GM21526 (cell line): ENCODE results near the gene TMEM272.

Source experiments
- ATAC-seq: cut with Tn5 transposase; IDR thresholded peaks from one replicate; pipeline ENCODE4 v1.9.1; 2021; ENCODE audit warnings: moderate library complexity; ENCODE audit not compliant: unreplicated experiment, low FRiP score

Gene TMEM272

DNA sequence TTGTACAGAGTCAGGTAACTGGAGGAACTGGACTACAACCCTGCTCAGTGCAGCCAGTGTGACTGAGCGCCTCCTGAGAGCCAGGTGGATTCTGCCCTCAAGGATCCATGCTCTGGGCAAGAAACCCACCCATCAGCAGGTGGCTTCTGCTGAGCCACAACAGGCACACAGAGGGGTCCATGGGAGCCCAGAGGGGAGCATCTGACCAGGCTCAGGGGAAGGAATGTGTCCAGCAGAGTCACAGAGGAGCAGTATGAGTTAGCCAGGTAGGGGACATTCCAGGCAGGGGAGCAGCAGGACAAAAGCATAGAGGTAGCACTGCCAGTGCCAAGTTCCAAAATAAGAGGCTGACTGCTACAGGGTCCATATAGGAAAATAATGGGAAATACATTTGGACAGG lies 60.9 kb downstream of the TMEM272 start:
- no peak for ATAC-seq

- ATAC-seq, result no peak
Measured at GRCh38 chr13:51783428-51784094, 61.4 kb downstream of the TMEM272 start.

GRCh38 chr13:51782026-51782710 lies 62.8 kb downstream of the TMEM272 start:
- ATAC-seq, result no peak

DNA sequence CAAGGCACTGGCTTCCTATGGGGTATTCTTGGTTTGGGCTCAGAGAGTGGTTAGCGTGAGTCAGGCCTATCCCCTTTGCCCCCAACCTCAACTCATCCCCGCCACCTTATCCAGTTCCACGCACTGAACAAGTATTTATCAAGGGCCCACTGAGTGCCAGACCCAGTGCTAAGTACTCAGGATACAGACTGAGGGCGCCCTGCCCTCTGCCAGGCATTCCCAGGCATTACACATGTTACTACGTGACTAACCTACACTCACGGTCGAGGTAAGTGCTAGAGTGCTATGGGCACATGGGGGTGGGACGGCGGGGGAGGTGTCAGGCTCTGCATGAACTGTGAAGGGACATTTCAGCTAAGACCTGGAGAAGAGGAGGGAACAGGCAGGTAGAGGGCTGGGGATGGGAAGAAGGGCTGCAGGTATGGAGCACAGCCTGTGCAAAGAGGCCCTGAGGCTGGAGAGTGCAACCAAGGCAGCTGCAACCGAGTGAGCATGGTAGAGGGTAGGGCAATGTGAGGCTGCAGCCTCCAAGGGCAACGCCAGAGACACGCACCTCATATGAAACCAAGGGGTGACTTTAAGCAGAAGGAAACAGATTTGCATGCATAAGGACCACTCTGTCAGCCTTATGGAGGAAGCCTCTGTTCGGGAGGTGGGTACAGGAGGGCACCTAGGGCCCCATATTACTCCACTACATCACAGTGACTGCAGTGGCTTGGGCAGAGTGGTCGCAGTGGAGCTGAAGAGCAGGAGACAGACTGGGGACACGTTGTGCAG lies 63.5 kb downstream of the TMEM272 start:
- no peak for ATAC-seq

DNA sequence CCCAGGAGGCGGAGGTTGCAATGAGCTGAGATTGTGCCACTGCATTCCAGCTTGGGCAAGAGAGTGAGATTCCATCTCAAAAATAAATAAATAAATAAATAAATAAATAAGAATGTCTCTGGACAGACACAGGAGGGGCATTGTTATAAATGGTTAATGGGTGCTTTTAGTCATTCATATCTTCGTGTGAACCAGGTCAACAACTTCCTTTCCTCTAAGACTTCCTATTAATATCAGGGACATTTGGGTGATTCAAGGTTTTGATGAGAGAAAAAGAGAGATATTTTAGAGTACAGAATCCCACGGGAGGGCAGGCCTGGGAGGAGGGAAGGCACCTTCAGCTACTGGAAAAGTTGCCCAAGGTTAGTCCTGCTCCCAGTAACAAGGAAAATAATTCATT lies 64.9 kb downstream of the TMEM272 start:
- no peak for ATAC-seq

- ATAC-seq, result no peak
Measured at GRCh38 chr13:51778392-51778791, 66.6 kb downstream of the TMEM272 start.

- ATAC-seq, result no peak
Measured at GRCh38 chr13:51777921-51778320, 67.1 kb downstream of the TMEM272 start.

- ATAC-seq, result no peak
Measured at GRCh38 chr13:51776179-51776578, 68.8 kb downstream of the TMEM272 start.

- no peak for ATAC-seq
Measured at GRCh38 chr13:51773515-51773914, 71.5 kb downstream of the TMEM272 start.

DNA sequence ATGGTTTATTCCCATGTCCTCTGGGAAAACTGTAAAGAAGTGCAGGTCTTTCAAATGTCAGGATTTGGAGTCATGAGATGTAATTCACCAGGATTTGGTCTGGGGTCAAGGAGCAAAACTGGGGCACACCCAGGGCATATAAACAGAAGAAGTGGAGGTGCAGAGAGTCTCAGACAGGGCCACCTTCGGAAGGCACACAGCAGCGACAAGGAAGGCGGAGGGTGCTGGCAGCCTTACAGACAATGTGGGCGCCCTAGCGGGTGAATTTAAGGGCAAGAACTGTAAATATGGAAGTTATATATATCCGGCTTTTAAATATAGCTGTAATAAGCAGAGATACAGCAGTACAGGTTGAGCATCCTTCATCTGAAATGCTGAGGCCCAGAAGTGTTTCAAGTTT lies 72.2 kb downstream of the TMEM272 start:
- no peak for ATAC-seq

DNA sequence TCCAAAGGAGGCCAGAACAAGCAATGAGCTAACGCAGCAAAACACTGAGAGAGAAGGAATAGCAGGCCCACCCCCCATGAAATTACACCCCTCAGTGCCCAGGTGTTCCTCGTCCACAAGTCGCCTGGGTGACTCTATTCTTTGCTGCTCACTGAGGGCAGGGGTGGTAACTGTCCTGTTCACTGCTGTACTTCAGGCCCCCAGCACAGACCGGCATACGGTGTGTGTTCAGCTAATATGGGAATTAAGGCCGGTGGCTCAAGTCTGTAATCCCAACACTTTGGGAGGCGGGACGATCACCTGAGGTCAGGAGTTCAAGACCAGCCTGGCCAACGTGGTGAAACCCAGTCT lies 72.9 kb downstream of the TMEM272 start:
- no peak for ATAC-seq

DNA sequence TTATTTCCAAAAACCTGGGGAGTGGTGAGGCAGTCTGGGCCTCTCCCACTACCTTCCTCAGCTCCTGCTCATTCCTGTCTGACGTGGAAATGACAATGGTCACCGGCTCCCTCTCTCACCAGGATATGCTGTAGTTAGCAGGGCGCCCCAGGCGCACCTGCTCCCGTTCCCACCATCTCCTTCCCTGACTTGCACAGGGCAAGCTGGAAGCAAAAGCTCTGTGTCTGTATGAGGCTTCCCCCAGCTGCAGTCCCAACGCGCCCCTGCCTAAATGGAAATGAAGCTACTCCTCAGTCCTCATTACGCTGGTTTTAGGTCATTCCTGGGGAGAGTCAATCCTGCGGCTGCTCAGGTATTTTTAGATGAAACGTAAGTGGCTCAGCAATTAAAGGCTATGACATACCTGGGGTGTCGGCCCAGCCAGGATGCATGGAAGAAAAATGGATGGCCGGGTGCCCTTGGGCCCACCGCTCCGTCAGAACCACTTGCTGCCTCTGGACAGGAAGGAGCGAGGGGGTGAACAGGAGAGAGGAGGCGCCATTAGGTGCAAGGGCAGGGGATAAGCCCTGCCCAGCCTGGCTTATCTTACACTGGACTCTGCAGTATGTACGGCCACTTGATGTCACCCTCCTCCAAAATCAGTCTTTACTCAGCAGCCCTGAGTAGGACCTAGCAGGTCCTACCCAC lies 73.4 kb downstream of the TMEM272 start:
- no peak for ATAC-seq

- ATAC-seq, result peak; percentile 70
Measured at GRCh38 chr13:51770681-51771417, 74.1 kb downstream of the TMEM272 start.

- ATAC-seq, result no peak
Measured at GRCh38 chr13:51770160-51770559, 74.8 kb downstream of the TMEM272 start.

DNA sequence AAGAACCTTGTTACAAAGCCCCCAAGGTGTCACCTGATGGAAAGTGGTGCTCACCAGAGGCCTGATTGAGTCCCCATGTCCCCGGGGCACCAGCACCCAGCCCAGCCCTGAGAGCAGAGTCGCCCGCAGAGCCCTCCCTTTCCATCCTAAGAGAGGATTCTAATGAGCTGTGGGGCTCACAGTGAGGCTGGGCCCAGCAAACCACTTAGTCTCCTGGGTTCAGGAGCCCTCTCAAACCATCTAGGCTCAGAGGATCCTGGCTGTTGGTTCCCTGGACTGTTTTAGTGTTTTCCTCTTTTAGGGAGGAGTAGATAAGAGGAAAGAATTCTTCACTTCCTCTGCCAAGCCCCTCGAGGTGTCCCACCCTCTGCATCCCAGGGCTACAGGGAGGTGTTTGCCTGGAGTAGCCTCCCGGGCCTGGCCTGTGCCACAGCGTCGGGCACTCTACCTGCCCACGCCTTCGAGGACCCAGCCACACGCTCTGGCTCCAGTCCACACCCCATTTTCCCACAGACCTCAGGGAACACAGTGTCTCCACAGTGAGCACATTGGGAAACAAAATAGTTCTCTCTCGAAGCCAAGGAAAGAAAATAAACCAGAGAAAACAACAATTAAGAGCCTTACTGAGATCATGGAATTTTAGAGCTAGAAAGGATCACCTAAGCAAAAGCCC lies 75.4 kb downstream of the TMEM272 start:
- no peak for ATAC-seq

- no peak for ATAC-seq
Measured at GRCh38 chr13:51768976-51769375, 76.0 kb downstream of the TMEM272 start.

- no peak for ATAC-seq
Measured at GRCh38 chr13:51768378-51768921, 76.5 kb downstream of the TMEM272 start.

- ATAC-seq, result no peak
Measured at GRCh38 chr13:51767100-51767499, 77.9 kb downstream of the TMEM272 start.

- no peak for ATAC-seq
Measured at GRCh38 chr13:51765142-51765515, 79.8 kb downstream of the TMEM272 start.
